Thoracic aorta (tissue), 2 donors: Measurements from ENCODE around the gene ZNRF4. TPM values are rescaled to one million over a fixed set of nuclear protein-coding genes. Genes with fewer than 3 reads are reported as not detected.

Source experiments
- ATAC-seq: fragments of 150-250 bp; one replicate; pipeline ENCODE4 v1.8.0; 2017; ENCODE audit warnings: low read depth; ENCODE audit not compliant: insufficient number of reproducible peaks, low FRiP score
- DNase-seq: peaks from one replicate; pipeline ENCODE4 v3.0.0-alpha.2; 2020; ENCODE audit warnings: low spot score
- H3K27ac ChIP-seq, 2 donors: fragments of 200-600 bp; sonication (generic); 1 replicate in 1 of 2; 2 replicates in 1 of 2; pipeline ENCODE4 v1.5.1; 2016; ENCODE audit warnings: mild to moderate bottlenecking in 2 of 2, moderate library complexity in 2 of 2
- H3K27me3 ChIP-seq: fragments of 200-600 bp; sonication (generic); replicated peaks from 2 replicates; pipeline ENCODE4 v1.6.0; 2016; ENCODE audit warnings: mild to moderate bottlenecking; ENCODE audit not compliant: insufficient read depth
- H3K36me3 ChIP-seq: fragments of 200-600 bp; sonication (generic); one replicate; pipeline ENCODE4 v1.5.1; 2016
- H3K4me1 ChIP-seq, 2 donors: fragments of 200-600 bp; sonication (generic); 1 replicate in 1 of 2; 2 replicates in 1 of 2; pipeline versions ENCODE4 v1.5.1 to v1.6.0; 2016; ENCODE audit warnings: low read depth in 2 of 2, mild to moderate bottlenecking in 1 of 2; ENCODE audit not compliant: control insufficient read depth in 1 of 2
- H3K4me3 ChIP-seq: fragments of 200-600 bp; sonication (generic); 2 replicates; pipeline ENCODE4 v1.5.1; 2016; ENCODE audit warnings: mild to moderate bottlenecking
- H3K9me3 ChIP-seq: fragments of 200-600 bp; sonication (generic); 2 replicates; pipeline ENCODE4 v1.5.1; 2016
- CTCF ChIP-seq: fragments of 200-600 bp; sonication (generic); IDR thresholded peaks from one replicate; pipeline ENCODE4 v1.5.1; 2019; ENCODE audit warnings: antibody characterized with exemption
- total RNA-seq, 2 donors: library from RNA; depleted of rRNA; stranded (reverse); fragments of >200 nt; gene quantifications; one replicate each; pipeline versions ENCODE4 v1.1.0 to v1.2.3, GENCODE V29; 2016

The ZNRF4 gene
- total RNA-seq, 2 donors from 2014 or later: not detected

- no peak for ATAC-seq
Observed at GRCh38 chr19:5463959-5464358, 8.7 kb downstream of the ZNRF4 start.

GRCh38 chr19:5466072-5466471, 10.9 kb downstream of the ZNRF4 start:
- no peaks in the 10 kb centered on the region for H3K4me1 ChIP-seq
- no peaks in the 10 kb centered on the region for H3K9me3 ChIP-seq
- no peak overlapping the region for H3K27ac ChIP-seq
- no peak for TF ChIP-seq CTCF
- ATAC-seq (no peak), DNase-seq (no peak)
- H3K36me3 ChIP-seq: no peaks in the 10 kb centered on the region
- H3K4me3 ChIP-seq: no peak overlapping the region
- H3K27me3 ChIP-seq: no peaks in the 10 kb centered on the region

More at GRCh38 chr19:5463959-5464358, 8.7 kb downstream of the ZNRF4 start:
- no peak for TF ChIP-seq CTCF
- no peaks in the 10 kb centered on the region for H3K36me3 ChIP-seq
- no peaks in the 10 kb centered on the region for H3K9me3 ChIP-seq
- H3K27ac ChIP-seq: no peak overlapping the region
- no peak overlapping the region for H3K4me3 ChIP-seq
- no peaks in the 10 kb centered on the region for H3K4me1 ChIP-seq
- no peaks in the 10 kb centered on the region for H3K27me3 ChIP-seq
- no peak for DNase-seq

- Histone ChIP-seq H3K4me1 (no peaks in the 10 kb centered on the region), H3K36me3 (no peaks in the 10 kb centered on the region), H3K27me3 (no peaks in the 10 kb centered on the region), H3K9me3 (no peaks in the 10 kb centered on the region), H3K27ac (no peak overlapping the region), H3K4me3 (no peak overlapping the region)
- DNase-seq (no peak), ATAC-seq (no peak)
- no peak for TF ChIP-seq CTCF
Observed at GRCh38 chr19:5466814-5467291, 11.6 kb downstream of the ZNRF4 start.

- Histone ChIP-seq H3K9me3 (no peaks in the 10 kb centered on the region), H3K4me1 (no peaks in the 10 kb centered on the region), H3K27me3 (no peaks in the 10 kb centered on the region), H3K36me3 (no peaks in the 10 kb centered on the region), H3K27ac (no peak overlapping the region), H3K4me3 (no peak overlapping the region)
- no peak for TF ChIP-seq CTCF
- DNase-seq: no peak
- ATAC-seq: no peak
Observed at GRCh38 chr19:5470264-5470671, 15.1 kb downstream of the ZNRF4 start.

- ATAC-seq: no peak
- Histone ChIP-seq H3K36me3 (no peaks in the 10 kb centered on the region), H3K4me3 (no peak overlapping the region), H3K27me3 (no peaks in the 10 kb centered on the region), H3K4me1 (no peaks in the 10 kb centered on the region), H3K27ac (no peak overlapping the region), H3K9me3 (no peaks in the 10 kb centered on the region)
- DNase-seq: no peak
- TF ChIP-seq CTCF: no peak
Observed at GRCh38 chr19:5472286-5472685, 17.1 kb downstream of the ZNRF4 start.
